Ovary (tissue), 9 donors: Measurements from ENCODE around the gene HTR3B. TPM values are rescaled to one million over a fixed set of nuclear protein-coding genes. Genes with fewer than 3 reads are reported as not detected.

ENCODE experiments used
- DNase-seq, 5 donors: peaks; one replicate each; pipeline ENCODE4 v3.0.0-alpha.2; 2019 to 2020
- H3K27ac ChIP-seq, 2 donors: fragments of 200-600 bp; one replicate each; pipeline versions ENCODE4 v1.5.1 to v1.8.0; 2019 to 2022
- H3K27me3 ChIP-seq: fragments of 200-600 bp; one replicate; pipeline ENCODE4 v1.8.0; 2022
- H3K36me3 ChIP-seq: fragments of 200-600 bp; sonication (generic); one replicate; pipeline ENCODE4 v1.5.1; 2019
- H3K4me1 ChIP-seq: one replicate; pipeline ENCODE4 v1.8.1; 2013; ENCODE audit warnings: mild to moderate bottlenecking, moderate library complexity; ENCODE audit not compliant: insufficient read depth
- H3K4me3 ChIP-seq: fragments of 200-600 bp; sonication (generic); one replicate; pipeline ENCODE4 v1.5.1; 2017
- H3K9me3 ChIP-seq, 2 donors: fragments of 200-600 bp in 1 of 2; sonication (generic) in 1 of 2; one replicate each; pipeline versions ENCODE4 v1.5.1 to v1.8.1; 2013 to 2019; ENCODE audit warnings: mild to moderate bottlenecking in 1 of 2, moderate library complexity in 1 of 2
- CTCF ChIP-seq, 3 donors: fragments of 450-650 bp in 2 of 3; fragments of 200-600 bp in 1 of 3; IDR thresholded peaks; one replicate each; pipeline versions ENCODE4 v1.5.1 to v1.8.0; 2016 to 2022; ENCODE audit warnings: antibody characterized with exemption in 3 of 3, mild to moderate bottlenecking in 1 of 3
- EP300 ChIP-seq: sonication (generic); formaldehyde crosslinking; IDR thresholded peaks from one replicate; pipeline ENCODE4 v1.6.1; 2017; ENCODE audit warnings: antibody characterized with exemption
- POLR2A ChIP-seq: fragments of 450-650 bp; IDR thresholded peaks from one replicate; pipeline ENCODE4 v1.6.1; 2017; ENCODE audit warnings: antibody characterized with exemption, mild to moderate bottlenecking, moderate library complexity
- WGBS, 3 donors: extraction: QIAGEN DNeasy Blood & Tissue Kit in 1 of 3; methylation state at CpG; one replicate each; pipeline versions ENCODE4 v1.1.5 to v1.1.7; 2013 to 2017; 5-methylcytosine and 5-hydroxymethylcytosine counted together
- intact Hi-C, 4 donors: fragments of 100-400 bp; cut with DNase I; formaldehyde crosslinking; loops; one replicate each; pipeline versions ENCODE4 v1.11.0 to v1.15.1; 2022 to 2023
- polyA plus RNA-seq, 2 donors: library from polyadenylated mRNA; stranded (reverse); fragments of 200-250 nt in 1 of 2; fragments of 350-450 nt in 1 of 2; fragmentation: Illumina TruSeq in 1 of 2; extraction: RNeasy Lipid Tissue Mini Kit (QIAGEN cat#74804) in 1 of 2; gene quantifications; one replicate each; pipeline ENCODE4 v1.2.3, GENCODE V29; 2013 to 2014
- total RNA-seq, 7 donors: library from RNA; depleted of rRNA in 2 of 7; stranded (reverse); fragments of >200 nt in 2 of 7; fragmentation: NEBNext Ultra II Directional in 3 of 7; extraction: Animal tissue kit (Norgen Biotek cat#: 25700) in 3 of 7; gene quantifications; one replicate each; pipeline versions ENCODE4 v1.1.0 to v1.2.4, GENCODE V29; 2016 to 2023
- donor health status: DM: no; HTN: no; CAD: no; lungs with moderate emphysema.
- donor health status: DM: no; HTN: no; CAD: no.
- donor health status: Bipolar disorder and iron deficiency.
- donor health status: DM: yes; HTN: yes; CAD: no.
- donor health status: DM: no; HTN: no; CAD: no.
- donor health status: DM: yes; HTN: yes; CAD: no.

HTR3B gene
- total and polyA plus RNA-seq, 9 donors = not detected

GRCh38 chr11:113971506-113972195, 67.1 kb downstream of the HTR3B start:
- intact Hi-C loops = no loop called here
- Histone ChIP-seq H3K4me3 (no peak overlapping the region), H3K4me1 (peaks cover 2% of the 10 kb centered on the region), H3K27ac (no peak overlapping the region), H3K36me3 (no peaks in the 10 kb centered on the region), H3K27me3 (no peaks in the 10 kb centered on the region), H3K9me3 (no peaks in the 10 kb centered on the region)
- 74 to 79% (median 77%) methylated on average over 15 of the region's 15 CpGs for WGBS, 3 donors
- TF ChIP-seq POLR2A (no peak), EP300 (no peak), CTCF (IDR thresholded peaks at IDR 0.05) (no peak)
- no peak for DNase-seq

- Histone ChIP-seq H3K27ac (no peak within 1 kb of the TSS), H3K4me3 (no peak within 1 kb of the TSS), H3K27me3 (no peaks in the 10 kb centered on the region), H3K4me1 (peaks cover 2% of the 10 kb centered on the region), H3K9me3 (no peaks in the 10 kb centered on the region), H3K36me3 (no peaks in the 10 kb centered on the region)
- intact Hi-C loops = no loop called here
- TF ChIP-seq CTCF (IDR thresholded peaks at IDR 0.05) (no peak), POLR2A (no peak), EP300 (no peak)
- DNase-seq = peak; percentile 14 to 36 (median 29)
- WGBS, 3 donors = 9 to 11% (median 11%) methylated on average over 12 of the region's 12 CpGs
These were observed 70.3 kb downstream of the HTR3B start, which contains the start of gene HTR3A for GRCh38 chr11:113974741-113975470. HTR3A (plus strand) TSS chr11:113975108; CDS start chr11:113975326, 218 bp downstream.

- H3K4me1 ChIP-seq = peaks cover 2% of the 10 kb centered on the region
- H3K4me3 ChIP-seq = no peak overlapping the region
- no peaks in the 10 kb centered on the region for H3K9me3 ChIP-seq
- WGBS, 3 donors = 72 to 80% (median 79%) methylated on average over 4 of the region's 4 CpGs
- H3K27ac ChIP-seq = no peak overlapping the region
- intact Hi-C loops = no loop called here
- no peak for TF ChIP-seq EP300
- no peak for TF ChIP-seq CTCF (IDR thresholded peaks at IDR 0.05)
- no peak for TF ChIP-seq POLR2A
- DNase-seq = no peak
- H3K27me3 ChIP-seq = no peaks in the 10 kb centered on the region
- no peaks in the 10 kb centered on the region for H3K36me3 ChIP-seq
These were observed 72.5 kb downstream of the HTR3B start for GRCh38 chr11:113977071-113977490.

GRCh38 chr11:113977701-113978100, 73.1 kb downstream of the HTR3B start:
- H3K9me3 ChIP-seq = no peaks in the 10 kb centered on the region
- H3K27ac ChIP-seq = no peak overlapping the region
- TF ChIP-seq EP300 (no peak), CTCF (IDR thresholded peaks at IDR 0.05) (no peak), POLR2A (no peak)
- intact Hi-C loops = no loop called here
- peaks cover 2% of the 10 kb centered on the region for H3K4me1 ChIP-seq
- no peaks in the 10 kb centered on the region for H3K36me3 ChIP-seq
- no peak overlapping the region for H3K4me3 ChIP-seq
- DNase-seq = no peak
- WGBS, 3 donors = 87 to 92% (median 90%) methylated on average over 11 of the region's 11 CpGs
- no peaks in the 10 kb centered on the region for H3K27me3 ChIP-seq
